Inflammatory macrophage (primary cell): ENCODE measurements around the gene GATA2.

ENCODE experiments used
- DNase-seq, 2 donors: peaks; one replicate each; pipeline ENCODE4 v3.0.0-alpha.2; 2020 to 2022

GATA2 gene

GRCh38 chr3:128455786-128456748 is 36.9 kb downstream of the GATA2 start:
- no peak for DNase-seq

- no peak for DNase-seq
Measured at GRCh38 chr3:128455116-128455515, 37.9 kb downstream of the GATA2 start.

GRCh38 chr3:128454310-128454618 is 38.7 kb downstream of the GATA2 start:
- DNase-seq: no peak

GRCh38 chr3:128453501-128454309 is 39.3 kb downstream of the GATA2 start:
- DNase-seq: no peak

GRCh38 chr3:128452678-128453275 is 40.2 kb downstream of the GATA2 start:
- no peak for DNase-seq

GRCh38 chr3:128452120-128452519 is 40.9 kb downstream of the GATA2 start:
- DNase-seq: no peak

- DNase-seq: no peak
Measured at GRCh38 chr3:128449111-128449638, 43.8 kb downstream of the GATA2 start.

GRCh38 chr3:128448491-128448890 is 44.5 kb downstream of the GATA2 start:
- DNase-seq: no peak

GRCh38 chr3:128447561-128448013 is 45.4 kb downstream of the GATA2 start:
- peak in 1 of 2 donors; percentile 13 for DNase-seq

- peak; percentile 40 to 69 for DNase-seq
Measured at GRCh38 chr3:128446821-128447220, 46.2 kb downstream of the GATA2 start.

GRCh38 chr3:128445357-128445756 is 47.6 kb downstream of the GATA2 start:
- no peak for DNase-seq

GRCh38 chr3:128443771-128444170 is 49.2 kb downstream of the GATA2 start:
- DNase-seq: no peak

GRCh38 chr3:128442949-128443348 is 50.1 kb downstream of the GATA2 start:
- DNase-seq: no peak

GRCh38 chr3:128442070-128442469 is 50.9 kb downstream of the GATA2 start:
- no peak for DNase-seq

- DNase-seq: no peak
Measured at GRCh38 chr3:128439226-128439625, 53.8 kb downstream of the GATA2 start.

GRCh38 chr3:128438488-128439072 is 54.4 kb downstream of the GATA2 start:
- no peak for DNase-seq

GRCh38 chr3:128436214-128436613 is 56.8 kb downstream of the GATA2 start:
- no peak for DNase-seq

GRCh38 chr3:128435561-128435960 is 57.4 kb downstream of the GATA2 start:
- DNase-seq: no peak

GRCh38 chr3:128435058-128435457 is 57.9 kb downstream of the GATA2 start:
- DNase-seq: no peak

GRCh38 chr3:128434524-128434923 is 58.5 kb downstream of the GATA2 start:
- no peak for DNase-seq

- DNase-seq: no peak
Measured at GRCh38 chr3:128433837-128434165, 59.2 kb downstream of the GATA2 start.

- DNase-seq: no peak
Measured at GRCh38 chr3:128432971-128433836, 59.8 kb downstream of the GATA2 start.
